Esophagus muscularis mucosa (tissue), 4 donors: ENCODE data around the gene TTC29.

Experiments
- EP300 ChIP-seq: sonication (generic); formaldehyde crosslinking; IDR thresholded peaks from one replicate; pipeline ENCODE4 v1.6.1; 2017; ENCODE audit warnings: antibody characterized with exemption
- POLR2A ChIP-seq: fragments of 450-650 bp; IDR thresholded peaks from one replicate; pipeline ENCODE4 v1.6.1; 2017; ENCODE audit warnings: antibody characterized with exemption, moderate library complexity, mild to moderate bottlenecking, low read depth
- POLR2AphosphoS5 ChIP-seq, 2 donors: sonication (generic); formaldehyde crosslinking; IDR thresholded peaks; one replicate each; pipeline ENCODE4 v1.6.1; 2017; ENCODE audit warnings: antibody characterized with exemption in 2 of 2
- TF ChIP-seq, protein P1 (sequence below), 3 experiments: fragments of 200-600 bp in 2 of 3; fragments of 450-650 bp in 1 of 3; sonication (generic) in 2 of 3; IDR thresholded peaks; one replicate each; pipeline ENCODE4 v1.5.1; 2017 to 2019; ENCODE audit warnings: antibody characterized with exemption in 3 of 3, mild to moderate bottlenecking in 2 of 3, moderate library complexity in 1 of 3

DNA sequence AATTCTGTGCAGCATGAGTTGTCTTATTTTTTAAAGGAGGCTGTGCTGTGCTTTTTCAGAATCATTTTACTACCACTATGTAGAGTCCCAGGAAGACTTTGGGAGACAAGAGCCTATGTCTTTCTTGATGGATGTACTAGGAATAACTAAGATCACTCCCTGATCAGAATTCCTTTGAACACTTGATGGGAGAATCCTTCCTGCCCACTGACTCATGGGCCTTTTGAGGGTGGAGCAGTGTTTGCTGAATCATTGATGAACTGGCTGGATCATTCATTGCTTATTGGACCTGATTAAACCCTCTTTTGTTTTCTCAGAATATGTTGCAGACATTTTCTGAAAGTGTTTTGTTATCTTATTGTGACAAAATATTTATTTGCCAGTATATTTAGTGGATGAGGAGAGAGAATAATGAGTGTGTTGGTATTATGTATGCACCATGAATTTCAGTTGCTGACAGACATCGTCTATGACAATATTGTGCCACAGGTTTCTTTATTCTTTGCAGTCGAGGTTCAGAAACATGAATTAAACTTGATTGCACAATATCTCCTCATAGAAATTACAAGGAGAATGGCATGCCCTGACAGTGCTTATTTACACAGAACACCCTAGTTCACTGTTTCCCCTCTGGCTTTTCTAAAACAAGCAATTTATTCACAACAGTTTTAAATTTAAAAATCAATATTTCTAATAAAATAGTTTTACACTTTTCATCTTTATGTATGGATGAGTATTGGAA, 270.7 kb downstream of the TTC29 start:
- TF ChIP-seq EP300 (no peak), POLR2A (no peak), POLR2AphosphoS5 (IDR thresholded peaks at IDR 0.05) (no peak)
- TF ChIP-seq, protein P1, sequence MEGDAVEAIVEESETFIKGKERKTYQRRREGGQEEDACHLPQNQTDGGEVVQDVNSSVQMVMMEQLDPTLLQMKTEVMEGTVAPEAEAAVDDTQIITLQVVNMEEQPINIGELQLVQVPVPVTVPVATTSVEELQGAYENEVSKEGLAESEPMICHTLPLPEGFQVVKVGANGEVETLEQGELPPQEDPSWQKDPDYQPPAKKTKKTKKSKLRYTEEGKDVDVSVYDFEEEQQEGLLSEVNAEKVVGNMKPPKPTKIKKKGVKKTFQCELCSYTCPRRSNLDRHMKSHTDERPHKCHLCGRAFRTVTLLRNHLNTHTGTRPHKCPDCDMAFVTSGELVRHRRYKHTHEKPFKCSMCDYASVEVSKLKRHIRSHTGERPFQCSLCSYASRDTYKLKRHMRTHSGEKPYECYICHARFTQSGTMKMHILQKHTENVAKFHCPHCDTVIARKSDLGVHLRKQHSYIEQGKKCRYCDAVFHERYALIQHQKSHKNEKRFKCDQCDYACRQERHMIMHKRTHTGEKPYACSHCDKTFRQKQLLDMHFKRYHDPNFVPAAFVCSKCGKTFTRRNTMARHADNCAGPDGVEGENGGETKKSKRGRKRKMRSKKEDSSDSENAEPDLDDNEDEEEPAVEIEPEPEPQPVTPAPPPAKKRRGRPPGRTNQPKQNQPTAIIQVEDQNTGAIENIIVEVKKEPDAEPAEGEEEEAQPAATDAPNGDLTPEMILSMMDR (IDR thresholded peaks at IDR 0.05): no peak
